HL-60 (cell line): Measurements from ENCODE around the gene PCOLCE2.

Source experiments
- DNase-seq, 2 experiments: peaks; one replicate each; pipeline ENCODE4 v3.0.0-alpha.2; 2010 to 2020; ENCODE audit warnings: low read depth in 1 of 2, low spot score in 1 of 2
- H3K27ac ChIP-seq: fragments of 250-450 bp; sonication (Bioruptor Pico); replicated peaks from 2 replicates; pipeline ENCODE4 v1.5.1; 2020; ENCODE audit warnings: mild to moderate bottlenecking, moderate library complexity
- H3K27me3 ChIP-seq: fragments of 250-450 bp; sonication (Bioruptor Pico); 2 replicates; pipeline ENCODE4 v1.5.1; 2021; ENCODE audit warnings: mild to moderate bottlenecking, moderate library complexity; ENCODE audit not compliant: insufficient read depth, poor library complexity, severe bottlenecking
- H3K4me3 ChIP-seq: replicated peaks from 2 replicates; pipeline ENCODE4 v1.5.1; 2011; ENCODE audit warnings: mild to moderate bottlenecking, control low read depth, low read length; ENCODE audit not compliant: insufficient read depth
- CTCF ChIP-seq: IDR thresholded peaks from one replicate; pipeline ENCODE4 v1.5.1; 2011; ENCODE audit warnings: low read length, control low read depth, inconsistent platforms; ENCODE audit not compliant: insufficient read depth
- GABPA ChIP-seq: IDR thresholded peaks from 2 replicates; pipeline ENCODE4 v1.6.1; 2012; ENCODE audit warnings: low read depth
- POLR2AphosphoS5 ChIP-seq: IDR thresholded peaks from 2 replicates; pipeline ENCODE4 v1.6.1; 2012; ENCODE audit warnings: low read depth
- REST ChIP-seq: IDR thresholded peaks from 2 replicates; pipeline ENCODE4 v1.6.1; 2012; ENCODE audit warnings: low read depth; ENCODE audit not compliant: insufficient replicate concordance
- SPI1 ChIP-seq: IDR thresholded peaks from 2 replicates; pipeline ENCODE4 v1.6.1; 2012; ENCODE audit warnings: low read depth, mild to moderate bottlenecking, borderline replicate concordance
- long read RNA-seq: library from polyadenylated mRNA; unstranded; transcript quantifications from one replicate; pipeline ENCODE4 v2.0.0, GENCODE V29; 2020

The PCOLCE2 gene
- long read RNA-seq, transcript PCOLCE2-201 (9 exons, 2,021 nt): major isoform, 6 of 9 reads
- long read RNA-seq, partial matches to known transcripts: 0 of 9 reads
- long read RNA-seq, other reads (novel, unspliced or antisense): 2 of 9 reads

- no peak within 1 kb of the TSS for H3K27ac ChIP-seq
- no peak for TF ChIP-seq CTCF
- TF ChIP-seq POLR2AphosphoS5: no peak
- no peak for TF ChIP-seq GABPA
- no peak for TF ChIP-seq REST
- TF ChIP-seq SPI1: no peak
- H3K4me3 ChIP-seq: peak within 1 kb of the TSS; percentile 73
- peaks cover 33% of the 10 kb centered on the region for H3K27me3 ChIP-seq
- DNase-seq: peak in 1 of 2 experiments; percentile 18
Observed at GRCh38 chr3:142888481-142889211, at the start of gene PCOLCE2. PCOLCE2 (minus strand) TSS chr3:142889083; CDS start chr3:142888896, 187 bp downstream.

- no peak overlapping the region for H3K4me3 ChIP-seq
- no peak for DNase-seq
- TF ChIP-seq REST: no peak
- TF ChIP-seq GABPA: no peak
- no peak for TF ChIP-seq SPI1
- no peak for TF ChIP-seq POLR2AphosphoS5
- TF ChIP-seq CTCF: no peak
- H3K27ac ChIP-seq: no peak overlapping the region
- H3K27me3 ChIP-seq: no peaks in the 10 kb centered on the region
Observed at GRCh38 chr3:142935963-142936362, 47.1 kb upstream of the PCOLCE2 start.

- DNase-seq: no peak
- H3K27ac ChIP-seq: no peak overlapping the region
- no peaks in the 10 kb centered on the region for H3K27me3 ChIP-seq
- TF ChIP-seq CTCF: no peak
- TF ChIP-seq REST: no peak
- TF ChIP-seq SPI1: no peak
- no peak for TF ChIP-seq POLR2AphosphoS5
- no peak for TF ChIP-seq GABPA
- H3K4me3 ChIP-seq: no peak overlapping the region
Observed at GRCh38 chr3:142934887-142935269, 46.0 kb upstream of the PCOLCE2 start.
